HepG2 (cell line): ENCODE data around the gene VEPH1. TPM values are rescaled to one million over a fixed set of nuclear protein-coding genes. Genes with fewer than 3 reads are reported as not detected.

Experiments
- ATAC-seq: fragments of 200-7000 bp; cut with Tn5 transposase; 3 replicates; pipeline ENCODE4 v1.9.1; 2020; ENCODE audit warnings: mild to moderate bottlenecking, moderate library complexity
- BruUV-seq: library from RNA; stranded (reverse); fragments of 400-500 nt; replicated peaks from 2 replicates; lab custom pipeline; 2021; lab: Mats Ljungman, UMichigan
- CTCF ChIA-PET: fragments of 300-600 bp; formaldehyde crosslinking; extraction: SDS; loops from one replicate; lab custom pipeline; 2021; ENCODE audit warnings: low total read pairs, inconsistent platforms, low intra/inter-chr PET ratio; lab: Yijun Ruan, JAX
- POLR2A ChIA-PET: fragments of 350-600 bp; sonication (Branson Sonifier 250); formaldehyde crosslinking; loops from one replicate; lab custom pipeline; 2020; ENCODE audit warnings: antibody characterized with exemption, inconsistent platforms; lab: Yijun Ruan, JAX
- DNase-seq: peaks from one replicate; pipeline ENCODE4 v3.0.0-alpha.2; 2015; ENCODE audit warnings: low spot score
- FAIRE-seq: peaks from 3 replicates; lab custom pipeline; 2011; peaks lifted over from hg19 to GRCh38; lab: Jason Lieb, UNC
- H2AFZ ChIP-seq: one replicate; pipeline ENCODE4 v1.6.1; 2011; ENCODE audit warnings: low read length, inconsistent platforms
- H3K27ac ChIP-seq: fragments of 300-600 bp; 3 replicates; pipeline ENCODE4 v1.8.0; 2011; ENCODE audit warnings: mixed run types, mild to moderate bottlenecking, mixed read lengths, low read length, inconsistent platforms; ENCODE audit not compliant: insufficient read depth; ENCODE audit errors: extremely low read length
- H3K27me3 ChIP-seq, 2 experiments: fragments of 200-600 bp in 1 of 2; 2 replicates in 1 of 2; 3 replicates in 1 of 2; pipeline versions ENCODE4 v1.6.0 to v1.8.0; 2011; ENCODE audit warnings: low read length in 2 of 2, mild to moderate bottlenecking in 2 of 2, moderate library complexity in 2 of 2, inconsistent platforms in 1 of 2; ENCODE audit not compliant: insufficient read depth in 2 of 2, control insufficient read depth in 1 of 2
- H3K36me3 ChIP-seq, 2 experiments: fragments of 200-600 bp in 1 of 2; replicated peaks in 1 of 2; 2 replicates in 1 of 2; 3 replicates in 1 of 2; pipeline versions ENCODE4 v1.5.1 to v1.8.0; 2011; ENCODE audit warnings: low read length in 2 of 2, inconsistent platforms in 1 of 2; ENCODE audit not compliant: insufficient read depth in 2 of 2, control insufficient read depth in 1 of 2
- H3K4me1 ChIP-seq: 2 replicates; pipeline ENCODE4 v1.5.1; 2012; ENCODE audit warnings: low read length, inconsistent platforms; ENCODE audit not compliant: insufficient read depth
- H3K4me2 ChIP-seq: 2 replicates; pipeline ENCODE4 v1.6.0; 2011; ENCODE audit warnings: low read depth, low read length, inconsistent platforms
- H3K4me3 ChIP-seq, 3 experiments: fragments of 200-600 bp in 1 of 3; sonication (generic), shearing (Covaris generic) in 1 of 3; replicated peaks in 1 of 3; 2 replicates each; pipeline ENCODE4 v1.5.1; 2011 to 2016; ENCODE audit warnings: low read length in 3 of 3, inconsistent platforms in 2 of 3, low read depth in 2 of 3, mild to moderate bottlenecking in 2 of 3, control low read depth in 1 of 3, mixed read lengths in 1 of 3; ENCODE audit not compliant: insufficient read depth in 1 of 3
- H3K79me2 ChIP-seq: one replicate; pipeline ENCODE4 v1.6.1; 2011; ENCODE audit warnings: low read length, inconsistent platforms; ENCODE audit not compliant: insufficient read depth
- H3K9ac ChIP-seq: 2 replicates; pipeline ENCODE4 v1.6.0; 2011; ENCODE audit warnings: mild to moderate bottlenecking, low read depth, low read length, inconsistent platforms; ENCODE audit not compliant: insufficient read depth
- H3K9me3 ChIP-seq: 2 replicates; pipeline ENCODE4 v1.5.1; 2012; ENCODE audit warnings: mild to moderate bottlenecking, low read length
- H4K20me1 ChIP-seq: 2 replicates; pipeline ENCODE4 v1.6.0; 2011; ENCODE audit warnings: inconsistent platforms, mild to moderate bottlenecking, low read length, moderate library complexity; ENCODE audit not compliant: insufficient read depth
- FOXA3 ChIP-seq: IDR thresholded peaks from 2 replicates; pipeline ENCODE4 v1.6.1; 2016; ENCODE audit warnings: missing genetic modification reagents, missing compliant biosample characterization
- HNRNPK ChIP-seq: fragments of 200-400 bp; formaldehyde crosslinking; IDR thresholded peaks from 2 replicates; pipeline ENCODE4 v1.6.1; 2018; ENCODE audit warnings: low read length, low read depth, moderate library complexity, mild to moderate bottlenecking; ENCODE audit not compliant: poor library complexity, severe bottlenecking
- HOXA9 ChIP-seq: sonication (generic); formaldehyde crosslinking; IDR thresholded peaks from 2 replicates; pipeline ENCODE4 v1.8.1; 2022; ENCODE audit warnings: missing genetic modification reagents, mild to moderate bottlenecking, moderate library complexity, borderline replicate concordance
- NR2F6 ChIP-seq, 2 experiments: IDR thresholded peaks; 2 replicates each; pipeline ENCODE4 v1.6.1; 2016; ENCODE audit warnings: antibody characterized with exemption in 1 of 2, mild to moderate bottlenecking in 1 of 2
- SALL2 ChIP-seq: sonication (generic); formaldehyde crosslinking; IDR thresholded peaks from 2 replicates; pipeline ENCODE4 v1.8.1; 2023; ENCODE audit warnings: mild to moderate bottlenecking, missing genetic modification reagents, inconsistent platforms
- SATB2 ChIP-seq: sonication (generic); formaldehyde crosslinking; IDR thresholded peaks from 2 replicates; pipeline ENCODE4 v1.5.0; 2020; ENCODE audit warnings: missing genetic modification reagents
- ZMYM3 ChIP-seq: sonication (generic); formaldehyde crosslinking; IDR thresholded peaks from 2 replicates; pipeline ENCODE4 v1.5.1; 2020; ENCODE audit warnings: mild to moderate bottlenecking, missing genetic modification reagents
- ZNF570 ChIP-seq: sonication (generic); formaldehyde crosslinking; IDR thresholded peaks from 2 replicates; pipeline ENCODE4 v1.4.0; 2020; ENCODE audit warnings: mild to moderate bottlenecking, missing genetic modification reagents, borderline replicate concordance
- WGBS: methylation state at CpG from one replicate; pipeline ENCODE4 v1.1.6; 2017; ENCODE audit warnings: low lambda C conversion rate; 5-methylcytosine and 5-hydroxymethylcytosine counted together
- in situ Hi-C: cut with HindIII; loops from 2 replicates; pipeline ENCODE4 v1.10.0; 2017; ENCODE audit warnings: low pct_unique_long_range_greater_than_20kb; ENCODE audit not compliant: extremely low pct_ligation_motif_present
- intact Hi-C: fragments of 100-400 bp; cut with micrococcal nuclease; formaldehyde crosslinking; loops from one replicate; pipeline ENCODE4 v1.10.0; 2022; ENCODE audit not compliant: unreplicated experiment
- polyA plus RNA-seq, 8 experiments: library from polyadenylated mRNA; depleted of rRNA in 3 of 8; stranded (reverse) in 7 of 8; unstranded in 1 of 8; fragments of >200 nt; fragmentation: Illumina TruSeq in 4 of 8; extraction: Trizol in 4 of 8; gene quantifications; 2 replicates each; pipeline versions ENCODE4 v1.2.1 to v1.2.3, GENCODE V29; 2011 to 2016; ENCODE audit warnings: low read depth in 4 of 8, missing spikeins in 1 of 8, mixed read lengths in 1 of 8; ENCODE audit not compliant: insufficient read depth in 1 of 8
- total RNA-seq, 5 experiments: library from RNA; depleted of rRNA; stranded (reverse); fragments of >200 nt; fragmentation: Illumina TruSeq; extraction: Trizol; gene quantifications; 2 replicates each; pipeline ENCODE4 v1.2.3, GENCODE V29; 2016; ENCODE audit warnings: low read depth in 1 of 5
- TF ChIP-seq, protein P1 (sequence below): sonication (generic); formaldehyde crosslinking; IDR thresholded peaks from 2 replicates; pipeline ENCODE4 v1.5.1; 2020; ENCODE audit warnings: mild to moderate bottlenecking, missing genetic modification reagents, borderline replicate concordance

VEPH1 gene
- total and polyA plus RNA-seq, 2 of the 13 experiments (the other 11 are each of a cell fraction or from before 2014, with no cell fraction given) = not detected

DNA sequence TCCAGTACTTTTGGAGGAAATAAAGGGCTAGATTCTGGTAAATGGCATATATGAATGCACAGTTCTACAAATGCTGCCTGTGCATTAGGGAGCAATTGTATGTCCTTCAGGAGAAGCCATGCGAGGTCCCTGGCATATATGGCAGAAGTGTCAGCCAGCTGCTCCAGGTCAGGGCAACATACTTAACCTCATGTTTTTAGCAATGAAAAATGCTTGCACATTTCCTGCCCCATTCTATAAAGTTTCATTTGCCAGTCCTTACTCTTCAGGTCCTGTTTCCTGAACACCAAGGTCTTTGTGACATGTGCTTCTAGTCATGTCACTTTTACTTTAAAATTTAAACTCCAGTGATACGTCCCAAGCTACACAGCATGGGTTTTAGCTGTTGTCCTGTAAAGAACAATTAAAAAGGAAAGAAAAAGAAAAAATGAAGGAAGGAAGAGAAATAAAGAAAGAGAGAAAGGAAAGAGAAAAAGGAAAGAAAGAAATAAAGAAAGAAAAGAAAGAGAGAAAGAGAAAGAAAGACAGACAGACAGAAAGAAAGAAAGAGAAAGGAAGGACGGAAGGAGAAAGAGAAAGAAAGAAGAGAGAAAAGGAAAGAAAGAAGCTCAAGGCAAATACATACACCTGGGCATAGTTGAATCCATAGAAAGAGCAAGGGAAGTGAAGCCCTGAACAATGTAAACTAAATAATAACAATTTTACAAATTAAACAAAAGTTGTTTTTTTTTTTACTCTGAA, 86.7 kb downstream of the VEPH1 start:
- Histone ChIP-seq H3K9ac (no peak overlapping the region), H3K27ac (no peak overlapping the region), H3K4me1 (no peaks in the 10 kb centered on the region), H3K36me3 (no peaks in the 10 kb centered on the region), H4K20me1 (no peaks in the 10 kb centered on the region), H3K9me3 (no peaks in the 10 kb centered on the region), H3K79me2 (no peaks in the 10 kb centered on the region), H3K27me3 (no peaks in the 10 kb centered on the region), H3K4me2 (no peak overlapping the region), H3K4me3 (no peak overlapping the region), H2AFZ (no peak overlapping the region)
- no peak for ATAC-seq
- BruUV-seq = no TSS peak
- WGBS = 8% methylated on average over 3 of the region's 3 CpGs
- POLR2A ChIA-PET = no interaction called here
- FAIRE-seq = no peak
- no peak for DNase-seq
- in situ Hi-C loops = no loop called here
- TF ChIP-seq ZMYM3 (CRISPR knock-in tag) (no peak), SATB2 (CRISPR knock-in tag) (no peak), FOXA3 (CRISPR knock-in tag) (no peak), SALL2 (no peak), NR2F6 (IDR thresholded peaks at IDR 0.05) (no peak), NR2F6 (CRISPR knock-in tag; IDR thresholded peaks at IDR 0.05) (no peak), HOXA9 (CRISPR knock-in tag) (no peak), HNRNPK (no peak), ZNF570 (CRISPR knock-in tag) (no peak)
- TF ChIP-seq, protein P1, sequence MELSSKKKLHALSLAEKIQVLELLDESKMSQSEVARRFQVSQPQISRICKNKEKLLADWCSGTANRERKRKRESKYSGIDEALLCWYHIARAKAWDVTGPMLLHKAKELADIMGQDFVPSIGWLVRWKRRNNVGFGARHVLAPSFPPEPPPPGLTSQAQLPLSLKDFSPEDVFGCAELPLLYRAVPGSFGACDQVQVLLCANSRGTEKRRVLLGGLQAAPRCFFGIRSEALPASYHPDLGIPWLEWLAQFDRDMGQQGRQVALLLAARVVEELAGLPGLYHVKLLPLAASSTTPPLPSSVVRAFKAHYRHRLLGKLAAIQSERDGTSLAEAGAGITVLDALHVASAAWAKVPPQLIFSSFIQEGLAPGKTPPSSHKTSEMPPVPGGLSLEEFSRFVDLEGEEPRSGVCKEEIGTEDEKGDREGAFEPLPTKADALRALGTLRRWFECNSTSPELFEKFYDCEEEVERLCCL = no peak
- TF ChIP-seq, all 625 proteins: peak for 0
- intact Hi-C loops = no loop called here
- CTCF ChIA-PET = no interaction called here
